Activated CD8-positive, alpha-beta memory T cell treated with anti-CD3 and anti-CD28 coated beads, Interleukin-2, amount 10 ng/mL, durations not matched to agents 7 days and 5 days (primary cell): ENCODE data around the gene THOC2. TPM values are rescaled to one million over a fixed set of nuclear protein-coding genes. Genes with fewer than 3 reads are reported as not detected.
"Not testable (repeated sequence)": the region's sequence is repeated elsewhere in the genome, so short reads cannot be mapped to it uniquely, and the experiment has no call there.

Source experiments
- ATAC-seq: fragments of 150-1000 bp; cut with Tn5 transposase; one replicate; pipeline ENCODE4 v1.10.0; 2021; ENCODE audit warnings: moderate library complexity
- CTCF ChIA-PET: fragments of 350-600 bp; sonication (Branson Sonifier 250); formaldehyde crosslinking; loops from one replicate; lab custom pipeline; 2021; ENCODE audit warnings: antibody characterized with exemption; lab: Charles Lee
- DNase-seq: peaks from one replicate; pipeline ENCODE4 v3.0.0-alpha.2; 2020
- H3K27ac Mint-ChIP-seq: one replicate; pipeline ENCODE4 v1.8.0; 2021; ENCODE audit warnings: mild to moderate bottlenecking, mixed read lengths
- H3K27me3 Mint-ChIP-seq: one replicate; pipeline ENCODE4 v1.8.0; 2021; ENCODE audit warnings: mixed read lengths
- H3K36me3 Mint-ChIP-seq: one replicate; pipeline ENCODE4 v1.8.0; 2021; ENCODE audit warnings: mild to moderate bottlenecking, mixed read lengths
- H3K4me1 Mint-ChIP-seq: one replicate; pipeline ENCODE4 v1.8.0; 2021; ENCODE audit warnings: mixed read lengths
- H3K4me3 Mint-ChIP-seq: one replicate; pipeline ENCODE4 v1.8.0; 2021; ENCODE audit warnings: mild to moderate bottlenecking, moderate library complexity, mixed read lengths
- H3K9me3 Mint-ChIP-seq: one replicate; pipeline ENCODE4 v1.8.0; 2022; ENCODE audit warnings: low read depth, mixed read lengths
- total RNA-seq, 2 experiments: library from RNA; stranded (reverse); gene quantifications; one replicate each; pipeline ENCODE4 v1.2.3, GENCODE V29; 2021

THOC2 gene
- total RNA-seq, 2 experiments from 2014 or later: 74.6 to 93.0 TPM

DNA sequence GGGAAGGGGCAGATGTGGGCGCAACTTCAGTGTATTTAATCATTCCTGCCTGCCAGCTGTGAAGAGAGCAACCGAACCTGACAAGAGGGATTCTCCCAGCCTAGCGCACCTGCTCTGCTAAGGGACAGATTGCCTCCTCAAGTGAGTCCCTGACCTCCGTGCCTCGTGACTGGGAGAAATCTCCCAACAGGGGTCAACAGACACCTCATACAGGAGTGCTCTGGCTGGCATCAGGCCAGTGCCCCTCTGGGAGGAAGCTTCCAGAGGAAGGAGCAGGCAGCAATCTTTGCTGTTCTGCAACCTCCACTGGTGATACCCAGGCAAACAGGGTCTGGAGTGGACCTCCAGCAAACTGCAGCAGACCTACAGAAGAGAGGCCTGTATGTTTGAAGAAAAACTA lies 158.8 kb downstream of the THOC2 start:
- H3K4me3 Mint-ChIP-seq, ATAC-seq, CTCF ChIA-PET, H3K9me3 Mint-ChIP-seq, DNase-seq, H3K4me1 Mint-ChIP-seq, H3K36me3 Mint-ChIP-seq, H3K27ac Mint-ChIP-seq: not testable (repeated sequence)
- H3K27me3 Mint-ChIP-seq: peaks cover 14% of the 10 kb centered on the region

DNA sequence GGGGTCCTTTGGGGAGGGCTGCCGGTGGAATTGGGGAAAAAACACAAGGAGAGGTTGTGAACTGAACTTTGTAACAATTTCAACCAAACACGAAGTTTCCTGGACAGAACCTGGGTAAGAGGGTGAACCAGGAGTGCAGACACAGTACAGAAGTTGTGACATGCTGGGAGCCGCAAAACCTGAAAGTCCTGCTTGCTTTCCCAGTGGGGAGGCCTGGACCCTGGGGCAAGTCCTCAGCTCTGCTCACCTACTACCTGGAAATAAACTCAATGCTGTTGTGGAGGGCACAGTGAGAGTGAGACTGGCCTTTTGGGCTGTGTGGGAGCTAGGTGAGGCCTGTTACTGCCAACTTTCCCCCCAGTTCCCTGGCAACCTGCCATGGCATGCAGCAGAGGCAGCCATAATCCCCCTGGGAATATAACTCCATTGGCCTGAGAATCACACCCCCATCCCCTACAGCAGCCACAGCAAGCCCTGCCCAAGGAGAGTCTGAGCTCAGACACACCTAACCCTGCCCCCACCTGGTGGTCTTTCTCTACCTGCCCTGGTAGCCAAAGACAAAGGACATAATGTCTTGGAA lies 162.8 kb downstream of the THOC2 start:
- Mint-ChIP-seq H3K4me3 (no peak overlapping the region), H3K27me3 (peaks cover 13% of the 10 kb centered on the region), H3K4me1 (no peaks in the 10 kb centered on the region), H3K36me3 (peaks cover 3% of the 10 kb centered on the region), H3K27ac (no peak overlapping the region), H3K9me3 (peaks cover 4% of the 10 kb centered on the region)
- DNase-seq: no peak
- no peak for ATAC-seq
- CTCF ChIA-PET: no interaction called here

DNA sequence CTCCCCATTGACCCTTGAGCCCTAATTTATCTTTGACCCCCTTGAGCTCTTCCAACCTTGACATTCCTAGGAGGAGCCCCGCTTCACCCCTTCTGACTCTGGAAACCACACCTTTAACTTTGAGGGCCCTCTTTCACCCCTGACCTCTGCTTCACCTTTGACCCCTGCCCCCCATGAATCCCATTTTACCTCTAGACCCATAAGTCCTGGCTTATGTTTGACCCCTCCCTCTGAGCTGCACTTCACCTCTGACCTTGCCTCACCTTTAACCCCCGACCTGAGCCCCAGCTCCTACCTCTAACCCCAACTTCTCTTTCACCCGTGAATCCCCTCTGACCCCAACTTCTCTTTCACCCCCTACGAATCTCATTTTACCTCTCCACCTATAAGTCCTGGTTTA lies 169.7 kb downstream of the THOC2 start:
- H3K27me3 Mint-ChIP-seq: peaks cover 3% of the 10 kb centered on the region
- CTCF ChIA-PET: interaction anchor here (0.6 kb wide), 1 partner anchor 481 kb away, joined by 3 read pairs; no protein-coding TSS in a partner anchor
- H3K4me3 Mint-ChIP-seq: no peak overlapping the region
- DNase-seq (no peak), ATAC-seq (no peak)
- H3K9me3 Mint-ChIP-seq: no peaks in the 10 kb centered on the region
- H3K4me1 Mint-ChIP-seq: no peaks in the 10 kb centered on the region
- no peaks in the 10 kb centered on the region for H3K36me3 Mint-ChIP-seq
- no peak overlapping the region for H3K27ac Mint-ChIP-seq

DNA sequence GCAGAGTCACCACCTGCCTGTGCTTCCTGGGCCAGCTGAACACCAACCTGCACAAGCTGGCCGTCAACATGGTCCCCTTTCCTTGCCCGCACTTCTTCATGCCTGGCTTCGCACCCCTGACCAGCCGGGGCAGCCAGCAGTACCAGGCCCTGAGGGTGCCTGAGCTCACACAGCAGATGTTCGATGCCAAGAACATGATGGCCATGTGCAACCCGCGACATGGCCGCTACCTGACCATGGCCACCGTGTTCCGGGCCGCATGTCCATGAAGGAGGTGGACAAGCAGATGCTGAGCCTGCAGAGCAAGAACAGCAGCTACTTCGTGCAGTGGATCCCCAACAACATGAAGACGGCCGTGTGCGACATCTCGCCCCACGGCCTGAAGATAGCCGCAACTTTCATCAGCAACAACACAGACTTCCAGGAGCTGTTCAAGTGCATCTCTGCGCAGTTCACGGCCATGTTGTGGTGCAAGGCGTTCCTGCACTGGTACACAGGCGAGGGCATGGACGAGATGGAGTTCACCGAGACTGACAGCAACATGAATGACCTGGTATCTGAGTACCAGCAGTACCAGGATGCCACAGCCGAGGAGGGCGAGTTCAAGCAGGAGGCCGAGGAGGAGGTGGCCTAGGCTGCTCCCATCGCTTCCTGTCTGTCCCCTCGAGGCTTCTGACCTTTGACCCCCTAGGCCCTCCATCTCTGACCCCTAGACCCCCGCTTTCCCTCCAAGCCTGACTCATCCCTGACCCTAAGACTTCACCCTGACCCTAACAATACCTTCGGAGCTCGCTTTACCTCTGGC lies 170.3 kb downstream of the THOC2 start:
- Mint-ChIP-seq H3K27ac (no peak overlapping the region), H3K27me3 (peaks cover 3% of the 10 kb centered on the region), H3K4me3 (no peak overlapping the region), H3K9me3 (no peaks in the 10 kb centered on the region), H3K4me1 (no peaks in the 10 kb centered on the region), H3K36me3 (no peaks in the 10 kb centered on the region)
- CTCF ChIA-PET: no interaction called here
- DNase-seq: no peak
- ATAC-seq: no peak

DNA sequence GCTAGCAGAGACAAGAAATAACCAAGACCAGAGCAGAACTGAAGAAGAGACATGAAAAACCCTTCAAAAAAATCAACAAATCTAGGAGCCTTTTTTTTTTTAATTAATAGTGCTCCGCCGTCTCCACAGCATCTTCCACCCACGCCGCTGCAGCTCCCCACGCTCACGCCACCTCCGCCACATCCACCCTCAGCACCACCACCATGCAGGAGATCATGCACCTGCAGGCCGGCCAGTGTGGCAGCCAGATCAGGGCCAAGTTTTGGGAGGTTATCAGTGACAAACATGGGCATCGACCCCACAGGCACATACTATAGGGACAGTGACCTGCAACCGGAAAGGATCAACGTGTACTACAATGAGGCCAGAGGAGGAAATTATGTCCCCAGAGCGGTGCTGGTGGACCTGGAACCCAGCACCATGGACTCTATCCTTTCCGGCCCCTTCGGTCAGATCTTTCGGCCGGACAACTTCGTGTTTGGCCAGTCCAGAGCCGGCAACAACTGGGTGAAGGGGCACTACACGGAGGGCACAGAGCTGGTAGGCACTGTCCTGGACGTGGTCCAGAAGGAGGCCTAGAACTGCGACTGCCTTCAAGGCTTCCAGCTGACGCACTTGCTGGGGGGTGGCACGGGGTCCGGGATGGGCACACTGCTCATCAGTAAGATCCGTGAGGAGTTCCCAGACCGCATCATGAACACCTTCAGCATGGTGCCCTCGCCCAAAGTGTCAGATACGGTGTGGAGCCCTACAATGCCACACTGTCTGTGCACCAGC lies 171.2 kb downstream of the THOC2 start:
- no peaks in the 10 kb centered on the region for H3K4me1 Mint-ChIP-seq
- H3K9me3 Mint-ChIP-seq: no peaks in the 10 kb centered on the region
- no peaks in the 10 kb centered on the region for H3K36me3 Mint-ChIP-seq
- H3K27ac Mint-ChIP-seq: no peak overlapping the region
- ATAC-seq: no peak
- peaks cover 3% of the 10 kb centered on the region for H3K27me3 Mint-ChIP-seq
- no peak for DNase-seq
- H3K4me3 Mint-ChIP-seq: no peak overlapping the region
- CTCF ChIA-PET: no interaction called here

DNA sequence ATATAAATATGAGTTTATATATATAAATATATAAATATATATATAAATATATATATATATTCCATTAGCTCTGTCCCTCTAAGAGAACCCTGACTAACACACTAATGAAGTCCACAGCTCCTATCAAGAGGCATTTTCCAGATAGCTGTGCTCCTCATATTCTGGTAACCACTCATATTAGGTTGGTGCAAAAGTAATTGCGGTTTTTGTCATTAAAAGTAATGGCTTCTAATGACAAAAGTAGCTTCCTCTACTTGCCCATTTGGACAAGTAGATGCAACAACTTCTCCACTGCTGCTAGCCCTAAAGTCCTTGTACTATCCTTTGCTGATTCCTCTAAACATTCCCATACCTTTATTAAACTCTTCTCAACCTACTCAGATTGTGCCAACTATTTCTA lies 182.0 kb downstream of the THOC2 start:
- no peaks in the 10 kb centered on the region for H3K9me3 Mint-ChIP-seq
- ATAC-seq (no peak), DNase-seq (no peak)
- H3K27ac Mint-ChIP-seq: no peak overlapping the region
- no peaks in the 10 kb centered on the region for H3K4me1 Mint-ChIP-seq
- H3K4me3 Mint-ChIP-seq: no peak overlapping the region
- no peaks in the 10 kb centered on the region for H3K27me3 Mint-ChIP-seq
- no peaks in the 10 kb centered on the region for H3K36me3 Mint-ChIP-seq
- CTCF ChIA-PET: no interaction called here

Other genes starting within 250 kb of the THOC2 start
- gene XIAP, start 127.0 kb upstream of the THOC2 start, total RNA-seq: 10 to 100 TPM; 36.6 to 36.9 TPM
- gene STAG2, start 228.7 kb upstream of the THOC2 start, total RNA-seq: 100 to 1,000 TPM in 1 of 2 experiments, 10 to 100 TPM in 1; 80.6 to 112 TPM